Medulla oblongata (tissue), 1 donor: ENCODE results near the gene RING1.
"Not testable (repeated sequence)": the region's sequence is repeated elsewhere in the genome, so short reads cannot be mapped to it uniquely, and the experiment has no call there.

Experiments used
- DNase-seq: peaks from one replicate; pipeline ENCODE4 v3.0.0-alpha.2; 2015; ENCODE audit errors: extremely low spot score

RING1 gene

DNA sequence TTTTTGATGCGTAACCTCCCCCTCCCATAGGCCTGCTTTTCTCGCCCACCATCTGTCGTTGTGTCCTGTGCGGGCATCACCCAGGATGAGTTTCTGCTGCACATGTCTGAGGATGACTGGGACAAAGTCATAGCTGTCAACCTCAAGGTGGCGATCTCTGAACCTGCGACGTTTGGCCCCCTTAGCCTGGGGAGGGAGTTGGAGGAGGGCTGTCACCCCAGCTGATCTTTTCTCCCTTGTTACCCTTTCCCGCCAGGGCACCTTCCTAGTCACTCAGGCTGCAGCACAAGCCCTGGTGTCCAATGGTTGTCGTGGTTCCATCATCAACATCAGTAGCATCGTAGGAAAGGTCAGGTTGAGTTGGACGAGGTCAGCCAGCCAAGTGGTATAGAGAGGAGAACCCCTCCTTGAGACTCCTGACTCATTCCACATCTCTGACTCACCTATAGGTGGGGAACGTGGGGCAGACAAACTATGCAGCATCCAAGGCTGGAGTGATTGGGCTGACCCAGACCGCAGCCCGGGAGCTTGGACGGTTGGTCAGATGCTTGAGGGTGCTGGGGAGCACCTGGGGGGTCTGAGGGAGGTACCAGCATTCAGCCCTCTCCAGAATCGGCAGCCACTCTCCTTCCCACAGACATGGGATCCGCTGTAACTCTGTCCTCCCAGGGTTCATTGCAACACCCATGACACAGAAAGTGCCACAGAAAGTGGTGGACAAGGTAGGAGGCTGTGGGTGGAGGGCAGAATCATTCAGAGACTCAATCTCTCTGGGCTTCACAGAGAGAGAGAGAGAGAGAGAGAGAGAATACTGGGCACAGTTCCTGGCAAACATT is 2.9 kb upstream of the RING1 start:
- no peak for DNase-seq

DNA sequence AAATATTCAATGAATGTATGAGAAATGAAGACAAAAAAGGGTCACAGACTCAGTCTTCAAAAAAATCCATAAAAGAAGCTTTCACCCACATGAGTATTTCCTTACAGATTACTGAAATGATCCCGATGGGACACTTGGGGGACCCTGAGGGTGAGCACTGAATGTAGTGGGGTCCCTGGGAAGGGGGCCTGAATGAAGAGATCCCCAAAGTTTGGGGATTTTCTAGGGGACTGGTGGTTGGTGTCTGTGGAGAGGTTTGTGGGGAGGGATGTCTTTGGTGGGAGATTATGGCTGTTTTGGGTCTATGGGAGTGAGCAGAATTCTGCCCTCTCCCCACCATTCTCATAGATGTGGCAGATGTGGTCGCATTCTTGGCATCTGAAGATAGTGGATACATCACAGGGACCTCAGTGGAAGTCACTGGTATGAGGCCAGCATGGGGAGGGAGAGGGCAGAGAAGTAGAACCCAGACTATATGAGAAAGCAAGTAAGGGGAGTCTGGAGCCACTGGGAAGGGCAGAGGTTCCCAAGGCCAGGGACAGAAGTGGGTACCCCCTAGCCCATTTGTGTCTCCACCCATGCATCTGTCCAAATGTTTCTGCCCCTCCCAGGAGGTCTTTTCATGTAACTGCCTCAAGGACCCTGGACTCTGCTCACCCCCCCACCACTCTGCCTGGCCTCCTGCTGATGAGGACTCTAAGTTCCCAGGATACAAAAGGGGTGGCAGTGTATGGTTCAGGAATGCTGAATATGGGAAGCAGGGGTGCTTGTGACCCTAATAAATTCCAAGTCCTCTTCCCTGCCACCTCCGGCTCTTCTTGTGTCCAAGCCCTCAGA is 2.1 kb upstream of the RING1 start:
- DNase-seq = no peak

GRCh38 chr6:33206864-33207551 is 1.3 kb upstream of the RING1 start:
- no peak for DNase-seq

DNA sequence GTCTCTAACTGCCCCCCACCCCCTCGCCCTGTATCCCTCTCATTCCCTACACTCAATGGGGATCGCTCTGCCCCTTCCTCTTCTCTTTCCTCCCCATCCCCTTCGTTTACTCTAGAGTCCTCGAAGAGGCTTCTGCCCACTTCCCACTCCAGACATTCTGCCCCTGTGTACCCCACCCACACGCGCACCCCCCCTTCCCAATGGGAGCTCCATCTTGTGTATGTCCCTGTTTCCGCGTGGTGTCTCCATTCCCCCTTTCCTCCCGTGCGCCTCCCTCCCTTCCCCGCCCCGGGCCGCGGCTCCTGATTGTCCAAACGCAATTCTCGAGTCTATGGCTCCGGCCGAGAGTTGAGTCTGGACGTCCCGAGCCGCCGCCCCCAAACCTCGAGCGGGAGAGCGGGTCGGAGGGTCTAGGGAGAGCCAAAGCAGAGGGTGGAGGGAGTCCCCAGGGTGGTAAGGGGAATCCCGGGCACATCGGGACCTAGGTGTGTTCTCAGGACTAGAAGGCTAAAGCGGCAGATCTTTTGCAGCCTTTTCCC is 679 bp upstream of the RING1 start:
- no peak for DNase-seq

- no peak for DNase-seq
Measured at GRCh38 chr6:33209856-33210255, 1.6 kb downstream of the RING1 start.

DNA sequence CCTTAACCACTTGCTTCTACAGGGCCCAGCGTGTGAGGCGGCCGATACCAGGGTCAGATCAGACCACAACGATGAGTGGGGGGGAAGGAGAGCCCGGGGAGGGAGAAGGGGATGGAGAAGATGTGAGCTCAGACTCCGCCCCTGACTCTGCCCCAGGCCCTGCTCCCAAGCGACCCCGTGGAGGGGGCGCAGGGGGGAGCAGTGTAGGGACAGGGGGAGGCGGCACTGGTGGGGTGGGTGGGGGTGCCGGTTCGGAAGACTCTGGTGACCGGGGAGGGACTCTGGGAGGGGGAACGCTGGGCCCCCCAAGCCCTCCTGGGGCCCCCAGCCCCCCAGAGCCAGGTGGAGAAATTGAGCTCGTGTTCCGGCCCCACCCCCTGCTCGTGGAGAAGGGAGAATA is 2.8 kb downstream of the RING1 start:
- no peak for DNase-seq

DNA sequence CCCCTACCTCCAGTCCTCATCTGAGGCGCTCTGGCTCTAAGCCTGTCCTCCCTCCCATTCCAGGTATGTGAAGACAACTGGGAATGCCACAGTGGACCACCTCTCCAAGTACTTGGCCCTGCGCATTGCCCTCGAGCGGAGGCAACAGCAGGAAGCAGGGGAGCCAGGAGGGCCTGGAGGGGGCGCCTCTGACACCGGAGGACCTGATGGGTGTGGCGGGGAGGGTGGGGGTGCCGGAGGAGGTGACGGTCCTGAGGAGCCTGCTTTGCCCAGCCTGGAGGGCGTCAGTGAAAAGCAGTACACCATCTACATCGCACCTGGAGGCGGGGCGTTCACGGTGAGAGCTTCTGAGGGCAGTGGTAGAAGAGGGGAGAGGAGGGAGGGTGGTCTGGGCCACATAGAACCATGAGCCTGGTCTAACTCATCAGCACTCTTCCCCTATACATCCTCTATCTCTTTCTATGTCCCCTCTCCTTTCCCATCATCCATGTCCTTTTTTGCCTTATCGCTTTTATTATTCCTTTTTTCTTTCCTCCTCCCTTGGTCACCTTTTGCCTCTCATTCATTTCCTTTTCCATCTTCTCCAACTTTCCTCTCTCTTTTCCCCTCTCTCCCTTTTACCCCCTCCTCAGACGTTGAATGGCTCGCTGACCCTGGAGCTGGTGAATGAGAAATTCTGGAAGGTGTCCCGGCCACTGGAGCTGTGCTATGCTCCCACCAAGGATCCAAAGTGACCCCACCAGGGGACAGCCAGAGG is 3.5 kb downstream of the RING1 start:
- no peak for DNase-seq

DNA sequence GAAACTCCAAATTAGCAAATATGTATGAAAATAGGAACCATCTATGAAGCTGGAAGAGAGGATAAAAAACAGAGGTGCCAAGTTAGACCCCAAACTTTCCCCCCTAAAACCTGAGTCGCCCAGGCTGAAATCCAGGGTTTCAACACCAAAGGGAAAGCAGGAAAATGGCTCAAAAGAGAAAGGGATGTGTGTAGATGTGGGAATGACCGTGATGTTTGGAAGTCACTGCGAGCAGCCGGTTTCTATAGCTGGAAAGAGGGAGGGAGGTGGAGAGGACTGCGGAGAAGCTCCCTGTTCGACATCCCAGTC is 4.5 kb downstream of the RING1 start:
- no peak for DNase-seq

DNA sequence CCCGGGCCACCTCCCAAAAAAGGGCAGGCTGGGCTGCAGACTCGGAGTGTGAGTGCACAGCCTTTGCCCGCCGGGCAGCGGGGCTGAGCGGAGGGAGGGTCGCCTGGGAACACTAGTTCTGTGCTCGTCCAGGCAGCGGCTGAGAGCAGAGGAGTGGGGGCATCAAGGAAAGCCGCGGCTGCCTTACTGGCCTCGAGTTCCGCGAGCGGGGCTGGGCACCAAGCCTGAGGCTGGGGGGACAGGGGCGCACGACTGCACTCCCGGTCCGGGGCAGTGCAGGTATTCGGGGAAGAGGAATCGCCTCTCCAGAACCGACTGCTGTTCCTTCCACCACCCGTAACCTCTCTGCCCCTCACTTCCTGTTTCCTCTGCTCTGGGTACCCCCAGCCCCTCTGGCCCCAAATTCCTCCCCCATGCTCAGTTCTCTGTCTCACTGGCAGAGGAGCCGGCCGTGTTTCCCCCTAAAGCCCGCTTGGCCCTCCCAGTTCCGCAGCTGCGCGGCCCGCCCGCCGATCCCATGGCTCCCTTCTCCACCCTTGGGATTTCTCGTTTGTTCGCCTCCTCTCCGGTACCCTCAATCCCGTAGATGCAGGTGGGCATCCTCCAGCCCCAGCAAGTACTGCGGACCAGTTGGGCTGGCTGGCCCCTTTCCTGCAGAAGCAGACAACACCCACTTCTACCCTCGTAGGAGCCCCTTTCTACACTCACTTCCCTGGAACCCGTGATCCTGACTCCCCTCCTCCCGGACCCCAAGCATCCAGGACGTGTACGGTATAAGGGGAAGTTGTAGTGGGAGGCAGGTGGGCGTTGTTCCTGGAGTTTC is 5.1 kb downstream of the RING1 start:
- DNase-seq = no peak

GRCh38 chr6:33213989-33214335 is 5.7 kb downstream of the RING1 start:
- no peak for DNase-seq

- DNase-seq = no peak
Measured at GRCh38 chr6:33215271-33216116, 7.2 kb downstream of the RING1 start.

DNA sequence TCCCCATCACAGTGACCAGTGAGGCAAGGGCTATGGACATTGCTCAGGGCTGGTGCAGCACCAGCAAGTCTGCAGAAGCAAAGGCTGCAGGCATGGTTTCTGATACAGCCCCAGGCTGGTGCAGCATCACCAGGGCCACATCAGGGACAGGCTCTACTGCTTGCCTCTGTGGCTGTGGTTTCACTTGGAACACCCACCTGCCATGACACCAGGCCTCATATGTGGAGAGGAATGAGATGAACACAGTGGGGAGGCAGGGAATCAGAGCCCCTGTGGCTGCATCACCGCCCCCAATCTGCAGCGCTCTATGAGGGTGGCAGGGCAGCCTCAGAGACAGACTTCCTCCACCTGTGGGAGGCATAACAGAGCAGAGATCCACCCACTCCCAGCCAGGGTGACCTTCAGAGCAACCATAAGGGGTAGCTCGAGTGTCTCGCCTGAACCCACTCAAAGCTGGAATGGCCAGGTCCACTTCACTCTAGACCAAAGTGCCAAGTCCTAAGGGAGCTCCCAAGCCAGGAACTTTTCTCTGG is 7.9 kb downstream of the RING1 start:
- DNase-seq = no peak

DNA sequence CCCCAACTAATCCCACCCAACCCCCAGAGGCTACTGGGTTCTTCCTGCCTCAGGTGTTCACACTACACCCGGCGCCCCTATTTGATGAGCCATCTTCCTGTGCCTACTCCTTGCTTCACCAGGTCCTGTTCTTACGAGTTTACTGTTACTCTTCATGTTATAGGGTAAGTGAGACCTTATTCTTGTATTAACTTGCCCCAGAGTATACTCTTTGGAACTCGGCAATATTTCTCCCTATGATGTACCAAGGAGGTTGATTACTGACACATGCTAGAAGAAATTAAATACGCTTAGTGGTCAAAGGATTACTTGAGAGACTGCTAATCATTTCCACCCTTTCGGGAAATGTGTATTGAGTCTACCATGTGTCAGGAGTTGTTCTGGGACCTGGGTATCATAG is 8.9 kb downstream of the RING1 start:
- DNase-seq = no peak

GRCh38 chr6:33217681-33218080 is 9.4 kb downstream of the RING1 start:
- no peak for DNase-seq

- not testable (repeated sequence) for DNase-seq
Measured at GRCh38 chr6:33226503-33227120, 18.3 kb downstream of the RING1 start.

DNA sequence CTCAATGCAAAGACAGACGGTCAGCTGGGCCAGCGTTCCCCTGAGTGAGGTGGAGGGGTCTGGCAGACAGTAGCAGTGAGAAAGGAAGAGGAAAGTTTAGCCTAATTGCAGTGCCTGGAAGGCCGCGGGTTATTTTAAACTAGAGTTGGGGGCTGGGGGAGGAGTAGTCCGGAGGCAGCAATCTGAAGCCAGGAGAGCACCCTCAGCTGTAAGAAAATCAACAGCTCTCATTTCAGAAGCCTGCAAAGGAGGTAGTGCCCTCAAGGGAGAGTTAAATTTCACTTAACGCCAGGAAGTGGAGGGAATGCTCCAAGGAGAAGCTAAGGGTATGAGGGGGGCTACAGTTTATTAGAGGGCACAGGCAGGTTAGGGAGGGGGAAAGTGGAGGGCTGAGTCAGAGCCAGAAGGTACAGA is 26.9 kb downstream of the RING1 start:
- no peak for DNase-seq

- no peak for DNase-seq
Measured at GRCh38 chr6:33236328-33236727, 28.0 kb downstream of the RING1 start.

- no peak for DNase-seq
Measured at GRCh38 chr6:33236852-33237251, 28.6 kb downstream of the RING1 start.

DNA sequence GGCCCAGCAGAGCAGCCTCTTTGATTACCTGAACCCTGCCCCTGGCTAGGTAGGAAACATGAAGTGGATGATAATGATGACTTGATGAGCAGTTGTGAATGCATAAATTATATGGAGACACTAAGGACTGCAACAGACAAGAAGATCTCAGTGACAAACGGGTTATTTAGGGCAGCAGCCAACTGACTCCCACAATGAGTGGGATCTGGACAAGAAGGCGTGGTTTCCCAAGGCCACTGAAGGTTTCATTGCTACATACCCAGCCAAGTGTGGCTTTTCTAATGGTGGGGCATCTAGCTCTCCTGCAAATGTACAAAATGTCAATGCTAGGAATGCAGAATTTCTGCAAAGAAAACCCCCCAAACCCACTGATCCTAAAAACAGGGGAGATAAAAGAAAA is 29.4 kb downstream of the RING1 start:
- no peak for DNase-seq
